Measurements from ENCODE around the gene GJB1.

Gene GJB1

DNA sequence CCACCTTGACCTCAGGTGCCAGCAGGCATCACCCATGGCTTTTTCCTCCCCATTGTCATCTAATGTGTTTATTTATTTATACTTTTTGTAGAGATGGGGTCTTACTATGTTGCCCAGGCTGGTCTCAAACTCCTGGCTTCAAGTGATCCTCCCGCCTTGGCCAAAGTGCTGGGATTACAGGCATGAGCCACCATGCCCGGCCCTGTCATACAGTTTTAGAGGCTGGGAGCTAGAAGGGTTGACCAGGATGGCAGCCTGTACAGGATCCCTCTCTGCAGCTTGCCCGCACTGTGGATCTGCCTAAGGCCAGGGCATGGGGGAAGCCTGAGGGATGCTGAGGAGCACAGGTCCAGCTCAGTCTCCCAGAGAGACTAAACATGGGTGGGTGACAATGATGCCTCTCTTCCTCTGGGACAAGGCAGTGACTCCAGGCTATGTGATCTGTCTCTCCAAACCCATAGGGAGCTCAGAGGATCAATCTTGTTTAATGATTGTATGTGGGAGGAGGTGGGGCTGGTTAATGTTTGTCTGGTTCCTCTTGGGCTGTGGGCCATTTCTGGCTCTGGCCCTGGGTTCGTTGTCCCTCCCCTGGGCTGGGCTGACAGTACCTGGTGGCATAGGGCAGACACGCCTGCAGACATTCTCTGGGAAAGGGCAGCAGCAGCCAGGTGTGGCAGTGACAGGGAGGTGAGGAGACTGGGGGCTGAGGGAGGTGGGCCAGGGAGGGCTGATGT, 8.3 kb upstream of the GJB1 start:
- no peak for DNase-seq (ENCODE audit: extremely low read depth in 1 of 2, low read depth in 1 of 2)

GRCh38 chrX:71215338-71215912, 7.6 kb upstream of the GJB1 start:
- no peak for DNase-seq (ENCODE audit: extremely low read depth in 1 of 2, low read depth in 1 of 2)

- DNase-seq (ENCODE audit: extremely low read depth in 1 of 2, low read depth in 1 of 2): no peak
Measured at GRCh38 chrX:71216485-71216884, 6.5 kb upstream of the GJB1 start.

GRCh38 chrX:71217298-71217697, 5.7 kb upstream of the GJB1 start:
- no peak for DNase-seq (ENCODE audit: extremely low read depth in 1 of 2, low read depth in 1 of 2)

- DNase-seq (ENCODE audit: extremely low read depth in 1 of 2, low read depth in 1 of 2): no peak
Measured at GRCh38 chrX:71221145-71221544, 1.9 kb upstream of the GJB1 start.

- DNase-seq (ENCODE audit: extremely low read depth in 1 of 2, low read depth in 1 of 2): no peak
Measured at GRCh38 chrX:71224098-71224708, 1.2 kb downstream of the GJB1 start.

DNA sequence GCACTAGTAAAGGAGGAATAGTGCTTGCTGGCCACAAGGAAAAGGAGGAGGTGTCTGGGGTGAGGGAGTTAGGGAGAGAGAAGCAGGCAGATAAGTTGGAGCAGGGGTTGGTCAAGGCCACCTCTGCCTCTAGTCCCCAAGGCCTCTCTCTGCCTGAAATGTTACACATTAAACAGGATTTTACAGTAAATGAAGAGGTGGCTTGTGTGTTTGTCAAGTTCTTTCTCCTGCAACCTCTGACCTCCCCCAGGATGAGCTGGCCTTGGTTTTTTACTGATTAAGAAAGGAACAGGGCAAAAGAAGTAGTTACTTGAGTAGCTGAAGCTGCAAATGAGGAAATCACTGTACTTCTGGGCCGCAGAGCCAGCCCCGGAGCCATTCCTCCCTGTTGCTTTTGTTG, 2.0 kb downstream of the GJB1 start:
- DNase-seq (ENCODE audit: extremely low read depth in 1 of 2, low read depth in 1 of 2): no peak

GRCh38 chrX:71225676-71226075, 2.7 kb downstream of the GJB1 start:
- DNase-seq (ENCODE audit: extremely low read depth in 1 of 2, low read depth in 1 of 2): no peak

- DNase-seq (ENCODE audit: extremely low read depth in 1 of 2, low read depth in 1 of 2): no peak
Measured at GRCh38 chrX:71227370-71228062, 4.5 kb downstream of the GJB1 start.

GRCh38 chrX:71228063-71228642, 5.1 kb downstream of the GJB1 start:
- DNase-seq (ENCODE audit: extremely low read depth in 1 of 2, low read depth in 1 of 2): no peak

DNA sequence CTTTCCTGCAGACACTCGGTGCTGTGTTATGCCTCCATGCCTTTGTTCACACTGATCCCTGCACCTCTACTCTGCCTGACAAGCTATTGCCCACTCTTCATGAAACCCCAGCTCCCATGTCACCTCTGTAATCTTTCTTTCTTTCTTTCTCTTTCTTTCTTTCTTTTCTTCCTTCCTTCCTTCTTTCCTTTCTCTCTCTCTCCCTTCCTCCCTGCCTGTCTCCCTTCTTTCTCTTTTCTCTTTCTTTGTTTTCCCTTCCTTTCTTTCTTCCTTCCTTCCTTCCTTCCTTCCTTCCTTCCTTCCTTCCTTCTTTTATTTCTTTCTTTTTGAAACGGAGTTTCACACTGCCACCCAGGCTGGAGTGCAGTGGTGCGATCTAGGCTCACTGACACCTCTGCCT, 12.5 kb downstream of the GJB1 start:
- DNase-seq (ENCODE audit: extremely low read depth in 1 of 2, low read depth in 1 of 2): no peak

- no peak for DNase-seq (ENCODE audit: extremely low read depth in 1 of 2, low read depth in 1 of 2)
Measured at GRCh38 chrX:71236836-71237235, 13.8 kb downstream of the GJB1 start.

GRCh38 chrX:71239781-71240180, 16.8 kb downstream of the GJB1 start:
- no peak for DNase-seq (ENCODE audit: extremely low read depth in 1 of 2, low read depth in 1 of 2)

DNA sequence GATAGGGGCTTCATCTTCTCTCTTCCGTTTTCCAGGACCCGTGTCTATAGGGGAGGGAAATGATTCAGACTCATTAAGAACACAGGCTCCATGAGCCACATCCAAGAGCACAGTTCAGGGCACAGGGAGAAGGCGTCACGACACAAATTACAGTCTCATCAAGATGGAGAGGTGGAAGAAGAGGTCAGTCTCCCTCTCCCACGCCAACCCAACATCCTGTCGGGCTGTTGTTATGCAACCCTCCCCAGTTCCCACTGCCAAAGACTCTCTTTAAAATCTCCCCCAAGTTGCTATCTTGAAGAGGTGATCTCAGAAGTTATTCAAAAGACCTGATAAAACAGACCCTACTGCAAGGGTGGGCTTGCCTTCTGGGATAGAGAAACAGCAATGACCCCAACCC, 18.3 kb downstream of the GJB1 start:
- DNase-seq (ENCODE audit: extremely low read depth in 1 of 2, low read depth in 1 of 2): no peak

DNA sequence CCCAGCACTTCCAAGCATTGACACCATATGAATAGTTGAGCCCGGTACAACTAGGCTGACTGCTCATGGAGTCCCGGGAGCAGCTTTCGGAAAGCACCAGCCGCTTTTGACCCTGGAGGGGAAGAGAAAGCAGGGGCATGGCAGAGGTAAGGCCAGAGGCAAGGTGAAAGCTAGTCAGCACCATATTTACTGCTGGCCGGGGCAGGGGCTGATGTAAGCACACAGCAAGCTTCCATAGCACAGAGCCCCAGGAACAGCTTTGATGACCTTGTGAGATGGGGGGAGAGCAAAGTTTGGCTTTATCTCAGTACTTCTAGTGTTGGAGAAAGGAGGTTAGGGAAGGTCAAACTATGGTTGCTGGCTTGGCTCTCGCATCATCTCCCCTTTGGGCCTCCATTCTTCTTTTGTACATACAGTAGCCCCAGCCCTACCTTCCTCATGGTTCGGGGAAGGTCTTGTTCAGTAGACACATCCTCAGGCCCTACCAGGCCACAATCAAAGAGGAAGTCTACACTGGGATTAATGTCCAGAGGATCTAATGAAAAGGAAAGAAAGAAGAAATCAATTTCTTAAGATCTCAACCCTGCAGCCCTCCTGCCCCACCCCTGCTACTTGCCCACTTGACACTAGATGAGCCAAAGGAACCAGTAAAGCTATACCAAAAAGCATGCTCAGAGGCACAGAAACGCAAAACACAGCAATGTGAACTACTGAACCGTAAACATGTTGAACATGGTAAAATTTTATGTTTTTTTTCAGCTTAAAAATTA, 21.5 kb downstream of the GJB1 start:
- DNase-seq (ENCODE audit: extremely low read depth in 1 of 2, low read depth in 1 of 2): no peak

DNA sequence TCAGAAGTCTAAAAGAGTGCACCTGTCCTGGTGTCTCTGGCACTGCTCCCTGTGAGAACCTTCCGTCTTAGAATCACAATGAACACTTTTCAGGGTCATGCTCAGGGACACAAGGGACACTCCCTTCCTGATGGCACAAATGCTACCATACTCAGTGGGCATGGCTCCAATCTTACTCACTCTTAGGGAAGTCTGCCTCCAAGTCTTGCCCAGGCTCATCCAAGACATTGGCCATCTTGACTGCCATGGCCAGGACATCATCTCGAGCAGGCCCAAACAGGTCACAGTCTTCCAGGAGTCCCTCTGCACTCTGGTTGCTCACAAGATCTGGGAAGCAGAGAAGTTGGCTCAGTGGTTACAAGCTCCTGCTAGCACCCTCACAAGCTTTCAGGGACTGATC, 22.1 kb downstream of the GJB1 start:
- DNase-seq (ENCODE audit: extremely low read depth in 1 of 2, low read depth in 1 of 2): no peak

- no peak for DNase-seq (ENCODE audit: extremely low read depth in 1 of 2, low read depth in 1 of 2)
Measured at GRCh38 chrX:71250841-71251240, 27.8 kb downstream of the GJB1 start.

- DNase-seq (ENCODE audit: extremely low read depth in 1 of 2, low read depth in 1 of 2): peak in 1 of 2 donors; percentile 34
Measured at GRCh38 chrX:71251466-71251973, 28.5 kb downstream of the GJB1 start.

DNA sequence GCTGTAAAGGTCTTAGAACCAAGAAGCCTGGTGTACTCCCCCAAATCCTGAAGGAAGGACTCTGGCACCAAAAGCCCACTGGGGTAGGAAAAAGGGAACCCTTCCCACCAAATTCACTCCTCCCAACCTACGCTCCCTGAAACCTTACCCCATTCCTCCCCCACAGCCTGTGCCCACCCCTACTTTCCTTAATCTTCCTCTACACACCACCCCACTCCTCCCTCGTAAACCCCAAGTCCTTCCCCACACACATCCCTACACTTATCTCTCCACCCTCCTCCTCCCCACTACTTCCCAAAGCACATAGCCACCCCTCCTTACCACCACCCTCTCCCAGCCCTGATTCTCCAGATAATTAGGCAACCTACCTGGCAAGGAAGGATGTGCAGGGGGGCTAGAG, 29.2 kb downstream of the GJB1 start:
- DNase-seq (ENCODE audit: extremely low read depth in 1 of 2, low read depth in 1 of 2): no peak

- DNase-seq (ENCODE audit: extremely low read depth in 1 of 2, low read depth in 1 of 2): peak; percentile 4 to 15
Measured at GRCh38 chrX:71253253-71254091, 30.4 kb downstream of the GJB1 start.
